Endodermal cell (in vitro differentiated cells): ENCODE data around the gene WT1. TPM values are rescaled to one million over a fixed set of nuclear protein-coding genes. Genes with fewer than 3 reads are reported as not detected.

Experiments
- DNase-seq: peaks from one replicate; pipeline ENCODE4 v3.0.0-alpha.2; 2017
- H3K27ac ChIP-seq: 2 replicates; pipeline ENCODE4 v1.5.1; 2013; ENCODE audit warnings: mild to moderate bottlenecking, low read depth, low read length, moderate library complexity
- H3K27me3 ChIP-seq: 2 replicates; pipeline ENCODE4 v1.6.1; 2013; ENCODE audit warnings: mild to moderate bottlenecking, low read length, moderate library complexity; ENCODE audit not compliant: insufficient read depth, control insufficient read depth, poor library complexity, severe bottlenecking
- H3K36me3 ChIP-seq: 2 replicates; pipeline ENCODE4 v1.7.0; 2013; ENCODE audit warnings: mild to moderate bottlenecking, low read length, moderate library complexity; ENCODE audit not compliant: control insufficient read depth, insufficient read depth
- H3K4me1 ChIP-seq: one replicate; pipeline ENCODE4 v1.7.0; 2013; ENCODE audit warnings: low read length; ENCODE audit not compliant: control insufficient read depth, insufficient read depth
- H3K4me3 ChIP-seq: 2 replicates; pipeline ENCODE4 v1.5.1; 2013; ENCODE audit warnings: mild to moderate bottlenecking, low read length, moderate library complexity
- H3K9ac ChIP-seq: 2 replicates; pipeline ENCODE4 v1.6.1; 2013; ENCODE audit warnings: mild to moderate bottlenecking, low read length, moderate library complexity; ENCODE audit not compliant: poor library complexity, severe bottlenecking; ENCODE audit errors: extremely low read depth
- H3K9me3 ChIP-seq: 2 replicates; pipeline ENCODE4 v1.6.1; 2013; ENCODE audit warnings: mild to moderate bottlenecking, low read length, moderate library complexity; ENCODE audit not compliant: control insufficient read depth
- H3K27ac Mint-ChIP-seq: 2 replicates; pipeline ENCODE4 v1.8.0; 2020; ENCODE audit warnings: mixed read lengths
- H3K27me3 Mint-ChIP-seq: 2 replicates; pipeline ENCODE4 v1.8.0; 2021; ENCODE audit warnings: mild to moderate bottlenecking, mixed read lengths; ENCODE audit not compliant: insufficient read depth
- H3K36me3 Mint-ChIP-seq: 2 replicates; pipeline ENCODE4 v1.8.0; 2020; ENCODE audit warnings: low read depth, mixed read lengths
- H3K4me1 Mint-ChIP-seq: 2 replicates; pipeline ENCODE4 v1.8.0; 2020; ENCODE audit warnings: mixed read lengths
- H3K4me3 Mint-ChIP-seq: 2 replicates; pipeline ENCODE4 v1.8.0; 2020; ENCODE audit warnings: mild to moderate bottlenecking, moderate library complexity, mixed read lengths
- H3K9me3 Mint-ChIP-seq: 2 replicates; pipeline ENCODE4 v1.8.0; 2020; ENCODE audit warnings: mild to moderate bottlenecking, mixed read lengths
- WGBS, 2 experiments: methylation state at CpG; one replicate each; pipeline versions ENCODE4 v1.1.5 to v1.1.7; 2013; ENCODE audit warnings: missing lambda C conversion rate in 2 of 2, mixed read lengths in 1 of 2; ENCODE audit not compliant: insufficient coverage in 1 of 2, insufficient read length in 1 of 2; 5-methylcytosine and 5-hydroxymethylcytosine counted together
- total RNA-seq, 2 donors: library from RNA; stranded (reverse); fragmentation: NEBNext Ultra II Directional in 1 of 2; extraction: Animal tissue kit (Norgen Biotek cat#: 25700) in 1 of 2; gene quantifications; 2 replicates in 1 of 2; 3 replicates in 1 of 2; pipeline ENCODE4 v1.2.1, GENCODE V29; 2021
- TF ChIP-seq, protein P1 (sequence below): fragments of 200-600 bp; sonication (generic); conservative IDR thresholded peaks from 2 replicates; pipeline ENCODE4 v1.5.0; 2021; ENCODE audit warnings: antibody characterized with exemption, mild to moderate bottlenecking

WT1 gene
- total RNA-seq, 2 donors from 2014 or later = 0.51 TPM; not detected in 1

GRCh38 chr11:32469791-32470190 lies 34.5 kb upstream of the WT1 start:
- Histone ChIP-seq H3K27ac (no peak overlapping the region), H3K27me3 (no peaks in the 10 kb centered on the region), H3K36me3 (no peaks in the 10 kb centered on the region), H3K4me3 (no peak overlapping the region), H3K9ac (no peak overlapping the region), H3K4me1 (no peaks in the 10 kb centered on the region), H3K9me3 (no peaks in the 10 kb centered on the region)
- TF ChIP-seq, protein P1, sequence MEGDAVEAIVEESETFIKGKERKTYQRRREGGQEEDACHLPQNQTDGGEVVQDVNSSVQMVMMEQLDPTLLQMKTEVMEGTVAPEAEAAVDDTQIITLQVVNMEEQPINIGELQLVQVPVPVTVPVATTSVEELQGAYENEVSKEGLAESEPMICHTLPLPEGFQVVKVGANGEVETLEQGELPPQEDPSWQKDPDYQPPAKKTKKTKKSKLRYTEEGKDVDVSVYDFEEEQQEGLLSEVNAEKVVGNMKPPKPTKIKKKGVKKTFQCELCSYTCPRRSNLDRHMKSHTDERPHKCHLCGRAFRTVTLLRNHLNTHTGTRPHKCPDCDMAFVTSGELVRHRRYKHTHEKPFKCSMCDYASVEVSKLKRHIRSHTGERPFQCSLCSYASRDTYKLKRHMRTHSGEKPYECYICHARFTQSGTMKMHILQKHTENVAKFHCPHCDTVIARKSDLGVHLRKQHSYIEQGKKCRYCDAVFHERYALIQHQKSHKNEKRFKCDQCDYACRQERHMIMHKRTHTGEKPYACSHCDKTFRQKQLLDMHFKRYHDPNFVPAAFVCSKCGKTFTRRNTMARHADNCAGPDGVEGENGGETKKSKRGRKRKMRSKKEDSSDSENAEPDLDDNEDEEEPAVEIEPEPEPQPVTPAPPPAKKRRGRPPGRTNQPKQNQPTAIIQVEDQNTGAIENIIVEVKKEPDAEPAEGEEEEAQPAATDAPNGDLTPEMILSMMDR = no peak
- H3K4me1 Mint-ChIP-seq = no peaks in the 10 kb centered on the region
- no peak overlapping the region for H3K4me3 Mint-ChIP-seq
- 89% methylated on average over 1 of the region's 1 CpG; no CpG with 5 or more reads in 1 of the 2 experiments for WGBS, 2 experiments
- no peak overlapping the region for H3K27ac Mint-ChIP-seq
- H3K9me3 Mint-ChIP-seq = no peaks in the 10 kb centered on the region
- no peaks in the 10 kb centered on the region for H3K36me3 Mint-ChIP-seq
- DNase-seq = no peak
- H3K27me3 Mint-ChIP-seq = no peaks in the 10 kb centered on the region

- no peaks in the 10 kb centered on the region for H3K36me3 Mint-ChIP-seq
- WGBS, 2 experiments = 86 to 91% methylated on average over 5 of the region's 5 CpGs
- no peaks in the 10 kb centered on the region for H3K4me1 Mint-ChIP-seq
- no peak overlapping the region for H3K27ac Mint-ChIP-seq
- no peak overlapping the region for H3K4me3 ChIP-seq
- TF ChIP-seq, protein P1 = no peak
- no peaks in the 10 kb centered on the region for H3K9me3 ChIP-seq
- H3K36me3 ChIP-seq = no peaks in the 10 kb centered on the region
- H3K9me3 Mint-ChIP-seq = no peaks in the 10 kb centered on the region
- H3K27me3 ChIP-seq = no peaks in the 10 kb centered on the region
- H3K4me1 ChIP-seq = no peaks in the 10 kb centered on the region
- DNase-seq = no peak
- H3K9ac ChIP-seq = no peak overlapping the region
- H3K4me3 Mint-ChIP-seq = no peak overlapping the region
- H3K27me3 Mint-ChIP-seq = no peaks in the 10 kb centered on the region
- H3K27ac ChIP-seq = no peak overlapping the region
These were observed 31.1 kb upstream of the WT1 start for GRCh38 chr11:32466279-32466915.

DNA sequence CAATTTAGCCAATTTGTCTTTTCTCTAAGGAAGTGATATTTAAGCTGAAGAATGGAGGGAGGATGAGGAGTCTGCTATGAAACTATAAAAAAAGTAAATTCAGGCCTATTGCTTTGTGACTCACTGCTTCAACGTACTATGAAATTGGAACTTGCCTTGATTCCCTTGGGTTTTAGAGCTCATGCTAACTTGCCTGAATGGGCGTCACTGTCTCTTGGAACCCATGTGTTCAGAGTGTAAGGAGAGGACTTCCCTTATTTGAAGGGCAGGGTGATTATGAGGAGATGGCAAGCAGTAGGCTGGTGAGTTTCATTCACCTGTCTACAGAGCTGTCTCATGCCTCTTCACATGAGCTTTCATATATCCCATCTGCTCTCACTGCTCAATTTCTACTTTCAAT lies 28.7 kb upstream of the WT1 start:
- Histone ChIP-seq H3K4me3 (no peak overlapping the region), H3K9ac (no peak overlapping the region), H3K9me3 (no peaks in the 10 kb centered on the region), H3K27me3 (no peaks in the 10 kb centered on the region), H3K36me3 (no peaks in the 10 kb centered on the region), H3K27ac (no peak overlapping the region), H3K4me1 (no peaks in the 10 kb centered on the region)
- Mint-ChIP-seq H3K27ac (no peak overlapping the region), H3K9me3 (no peaks in the 10 kb centered on the region), H3K27me3 (no peaks in the 10 kb centered on the region), H3K4me3 (no peak overlapping the region), H3K36me3 (no peaks in the 10 kb centered on the region), H3K4me1 (no peaks in the 10 kb centered on the region)
- DNase-seq = no peak
- TF ChIP-seq, protein P1 = no peak
- WGBS, 2 experiments = 92 to 94% methylated on average over 2 of the region's 2 CpGs
